OCI-LY7 (cell line): ENCODE measurements around the gene OSTC. TPM values are rescaled to one million over a fixed set of nuclear protein-coding genes. Genes with fewer than 3 reads are reported as not detected.

ENCODE experiments used
- BruUV-seq: library from RNA; stranded (reverse); fragments of 400-500 nt; replicated peaks from 2 replicates; lab custom pipeline; 2021; lab: Mats Ljungman, UMichigan
- CTCF ChIA-PET: fragments of 300-600 bp; sonication (Branson Sonifier 250); formaldehyde crosslinking; loops from one replicate; lab custom pipeline; 2022; ENCODE audit warnings: antibody characterized with exemption; ENCODE audit not compliant: unreplicated experiment; lab: Charles Lee
- POLR2A ChIA-PET: fragments of 300-600 bp; sonication (Branson Sonifier 250); formaldehyde crosslinking; loops from one replicate; lab custom pipeline; 2022; ENCODE audit warnings: antibody characterized with exemption; lab: Charles Lee
- DNase-seq: peaks from one replicate; pipeline ENCODE4 v3.0.0-alpha.2; 2015; ENCODE audit warnings: low spot score
- H2AFZ ChIP-seq: fragments of 200-600 bp; sonication (generic), shearing (Covaris generic); 2 replicates; pipeline ENCODE4 v1.6.1; 2014; ENCODE audit warnings: mild to moderate bottlenecking, antibody characterized with exemption, low read length, moderate library complexity
- H3K27ac ChIP-seq: fragments of 200-600 bp; sonication (generic); 2 replicates; pipeline ENCODE4 v1.5.1; 2014; ENCODE audit warnings: mixed run types, low read depth, mild to moderate bottlenecking, moderate library complexity, low read length, inconsistent platforms; ENCODE audit not compliant: poor library complexity, severe bottlenecking
- H3K36me3 ChIP-seq: fragments of 200-600 bp; sonication (generic); 2 replicates; pipeline ENCODE4 v1.6.1; 2014; ENCODE audit warnings: mild to moderate bottlenecking, antibody characterized with exemption, low read length, moderate library complexity, mixed read lengths; ENCODE audit not compliant: insufficient read depth
- H3K4me1 ChIP-seq: fragments of 200-600 bp; sonication (generic); 2 replicates; pipeline ENCODE4 v1.5.1; 2014; ENCODE audit warnings: mild to moderate bottlenecking, low read length; ENCODE audit not compliant: insufficient read depth, poor library complexity, severe bottlenecking
- H3K4me2 ChIP-seq: fragments of 200-600 bp; sonication (generic); 2 replicates; pipeline ENCODE4 v1.6.1; 2014; ENCODE audit warnings: mild to moderate bottlenecking, low read length
- H3K4me3 ChIP-seq: fragments of 200-600 bp; sonication (generic); 2 replicates; pipeline ENCODE4 v1.5.1; 2014; ENCODE audit warnings: mild to moderate bottlenecking, low read depth, low read length; ENCODE audit not compliant: poor library complexity, severe bottlenecking
- H3K79me2 ChIP-seq: fragments of 200-600 bp; sonication (generic); 2 replicates; pipeline ENCODE4 v1.6.1; 2016; ENCODE audit warnings: low read depth, mild to moderate bottlenecking, low read length, moderate library complexity, mixed read lengths; ENCODE audit not compliant: insufficient read depth
- H3K9me2 ChIP-seq: fragments of 200-600 bp; sonication (generic); 2 replicates; pipeline ENCODE4 v1.6.1; 2016; ENCODE audit warnings: mild to moderate bottlenecking, low read length, mixed read lengths; ENCODE audit not compliant: insufficient read depth
- H3K9me3 ChIP-seq: fragments of 200-600 bp; sonication (generic); 2 replicates; pipeline ENCODE4 v1.6.1; 2014; ENCODE audit warnings: mild to moderate bottlenecking, mixed run types, low read length, mixed read lengths
- H4K20me1 ChIP-seq: fragments of 200-600 bp; sonication (generic); 2 replicates; pipeline ENCODE4 v1.6.1; 2014; ENCODE audit warnings: mild to moderate bottlenecking, antibody characterized with exemption, low read length, moderate library complexity, mixed read lengths; ENCODE audit not compliant: insufficient read depth
- CTCF ChIP-seq: fragments of 200-600 bp; sonication (generic); conservative IDR thresholded peaks from 2 replicates; pipeline ENCODE4 v1.5.1; 2014; ENCODE audit warnings: mild to moderate bottlenecking, antibody characterized with exemption, low read length, moderate library complexity, mixed read lengths
- EZH2phosphoT487 ChIP-seq: fragments of 200-600 bp; sonication (generic); IDR thresholded peaks from 2 replicates; pipeline ENCODE4 v1.6.1; 2018; ENCODE audit warnings: low read depth, borderline replicate concordance, mild to moderate bottlenecking, mixed run types, antibody characterized with exemption, low read length, moderate library complexity, mixed read lengths
- intact Hi-C: fragments of 100-400 bp; cut with micrococcal nuclease; formaldehyde crosslinking; loops from one replicate; pipeline ENCODE4 v1.10.0; 2022; ENCODE audit not compliant: unreplicated experiment
- total RNA-seq, 2 experiments: library from RNA; depleted of rRNA in 1 of 2; stranded (reverse); fragments of >200 nt in 1 of 2; shearing (Covaris generic) in 1 of 2; gene quantifications; 2 replicates each; pipeline ENCODE4 v1.2.3, GENCODE V29; 2014 to 2022

The OSTC gene
- total RNA-seq, 2 experiments from 2014 or later = 78.4 to 110 TPM

- H4K20me1 ChIP-seq = peaks cover 8% of the 10 kb centered on the region; the same call in 1 of the 2 replicates
- no peak overlapping the region for H3K27ac ChIP-seq
- H3K36me3 ChIP-seq = peaks cover 4% of the 10 kb centered on the region; the same call in 1 of the 2 replicates
- no peaks in the 10 kb centered on the region for H3K9me3 ChIP-seq
- ChIA-PET CTCF (no interaction called here), POLR2A (no interaction called here)
- no peaks in the 10 kb centered on the region for H3K9me2 ChIP-seq
- no peak overlapping the region for H3K4me3 ChIP-seq
- TF ChIP-seq CTCF = no peak
- TF ChIP-seq EZH2phosphoT487 = no peak
- peaks cover 12% of the 10 kb centered on the region for H3K79me2 ChIP-seq
- intact Hi-C loops = no loop called here
- H3K4me1 ChIP-seq = peaks cover 9% of the 10 kb centered on the region
- DNase-seq = no peak
- BruUV-seq = no TSS peak
- no peak overlapping the region for H3K4me2 ChIP-seq
- H2AFZ ChIP-seq = no peak overlapping the region
Measured at GRCh38 chr4:108646706-108647105, 3.7 kb upstream of the OSTC start.

- H4K20me1 ChIP-seq = peaks cover 8% of the 10 kb centered on the region; the same call in 1 of the 2 replicates
- H3K9me2 ChIP-seq = no peaks in the 10 kb centered on the region
- no peaks in the 10 kb centered on the region for H3K9me3 ChIP-seq
- intact Hi-C loops = loop anchor here (2.0 kb wide), 1 partner anchor 29 kb away; the partner anchor contains the start of gene RPL34
- H2AFZ ChIP-seq = peak overlapping the region; percentile 98
- BruUV-seq = no TSS peak
- peak overlapping the region; percentile 77 for H3K4me3 ChIP-seq
- H3K27ac ChIP-seq = no peak overlapping the region
- DNase-seq = no peak
- ChIA-PET POLR2A (interaction anchor here (0.6 to 2.4 kb wide), 15 partner anchors 8 to 708 kb away, joined by 3 to 12 read pairs (median 5); partner anchors contain the start of genes LEF1 and RPL34), CTCF (no interaction called here)
- TF ChIP-seq EZH2phosphoT487 = no peak
- peak; percentile 49; the same call in 1 of the 2 replicates for TF ChIP-seq CTCF
- peak overlapping the region; percentile 71 for H3K4me2 ChIP-seq
- peaks cover 14% of the 10 kb centered on the region for H3K4me1 ChIP-seq
- peaks cover 26% of the 10 kb centered on the region for H3K36me3 ChIP-seq
- peaks cover 44% of the 10 kb centered on the region for H3K79me2 ChIP-seq
Measured at GRCh38 chr4:108649863-108650211, 562 bp upstream of the OSTC start.

GRCh38 chr4:108651014-108651791 is 804 bp downstream of the OSTC start:
- Histone ChIP-seq H3K36me3 (peaks cover 38% of the 10 kb centered on the region), H3K9me2 (no peaks in the 10 kb centered on the region), H2AFZ (peak overlapping the region; percentile 98), H3K79me2 (peaks cover 46% of the 10 kb centered on the region), H4K20me1 (peaks cover 8% of the 10 kb centered on the region; the same call in 1 of the 2 replicates), H3K4me3 (peak overlapping the region; percentile 77), H3K4me2 (peak overlapping the region; percentile 79), H3K9me3 (no peaks in the 10 kb centered on the region), H3K27ac (peak overlapping the region; percentile 54), H3K4me1 (peaks cover 14% of the 10 kb centered on the region)
- TF ChIP-seq EZH2phosphoT487 (no peak), CTCF (no peak)
- POLR2A ChIA-PET = interaction anchor here (0.6 to 2.4 kb wide), 8 partner anchors 10 to 616 kb away, joined by 4 to 12 read pairs (median 6); partner anchors contain the start of gene RPL34
- DNase-seq = peak; percentile 45
- intact Hi-C loops = loop anchor here (2.0 kb wide), 1 partner anchor 30 kb away; the partner anchor contains the start of gene RPL34
- BruUV-seq = no TSS peak
- CTCF ChIA-PET = no interaction called here
